HFFc6 (cell line): Measurements from ENCODE around the gene LGALS9. TPM values are rescaled to one million over a fixed set of nuclear protein-coding genes. Genes with fewer than 3 reads are reported as not detected.
A peak's percentile ranks its signal among the peaks of the same experiment; 100 is the strongest.

Experiments used
- DNase-seq: peaks from one replicate; pipeline ENCODE4 v3.0.0-alpha.2; 2018
- H3K27ac Mint-ChIP-seq: 2 replicates; pipeline ENCODE4 v1.8.0; 2020; ENCODE audit warnings: mild to moderate bottlenecking, mixed read lengths
- H3K27me3 Mint-ChIP-seq: 2 replicates; pipeline ENCODE4 v1.8.0; 2021; ENCODE audit warnings: mild to moderate bottlenecking, moderate library complexity, mixed read lengths; ENCODE audit not compliant: insufficient read depth
- H3K36me3 Mint-ChIP-seq: 2 replicates; pipeline ENCODE4 v1.8.0; 2021; ENCODE audit warnings: low read depth, mixed read lengths
- H3K4me1 Mint-ChIP-seq: 2 replicates; pipeline ENCODE4 v1.8.0; 2020; ENCODE audit warnings: low read depth, mixed read lengths
- H3K4me3 Mint-ChIP-seq: 2 replicates; pipeline ENCODE4 v1.8.0; 2020; ENCODE audit warnings: mild to moderate bottlenecking, moderate library complexity, mixed read lengths
- H3K9me3 Mint-ChIP-seq: 2 replicates; pipeline ENCODE4 v1.8.0; 2020; ENCODE audit warnings: mild to moderate bottlenecking, mixed read lengths
- long read RNA-seq: library from polyadenylated mRNA; unstranded; transcript quantifications from one replicate; pipeline ENCODE4 v2.0.0, GENCODE V29; 2019
- total RNA-seq, 6 experiments: library from RNA; stranded (reverse); fragmentation: NEBNext Ultra II Directional; extraction: Animal tissue kit (Norgen Biotek cat#: 25700); gene quantifications; 2 replicates in 1 of 6; 3 replicates in 5 of 6; pipeline ENCODE4 v1.2.3, GENCODE V29; 2021
- TF ChIP-seq, protein P1 (sequence below): fragments of 200-600 bp; sonication (generic); IDR thresholded peaks from 2 replicates; pipeline ENCODE4 v1.5.0; 2021; ENCODE audit warnings: antibody characterized with exemption, mild to moderate bottlenecking

Gene LGALS9
- total RNA-seq: under 1 TPM in 2 of 6 experiments, not detected in 4; 0.17 TPM
- long read RNA-seq: 0 reads

DNA sequence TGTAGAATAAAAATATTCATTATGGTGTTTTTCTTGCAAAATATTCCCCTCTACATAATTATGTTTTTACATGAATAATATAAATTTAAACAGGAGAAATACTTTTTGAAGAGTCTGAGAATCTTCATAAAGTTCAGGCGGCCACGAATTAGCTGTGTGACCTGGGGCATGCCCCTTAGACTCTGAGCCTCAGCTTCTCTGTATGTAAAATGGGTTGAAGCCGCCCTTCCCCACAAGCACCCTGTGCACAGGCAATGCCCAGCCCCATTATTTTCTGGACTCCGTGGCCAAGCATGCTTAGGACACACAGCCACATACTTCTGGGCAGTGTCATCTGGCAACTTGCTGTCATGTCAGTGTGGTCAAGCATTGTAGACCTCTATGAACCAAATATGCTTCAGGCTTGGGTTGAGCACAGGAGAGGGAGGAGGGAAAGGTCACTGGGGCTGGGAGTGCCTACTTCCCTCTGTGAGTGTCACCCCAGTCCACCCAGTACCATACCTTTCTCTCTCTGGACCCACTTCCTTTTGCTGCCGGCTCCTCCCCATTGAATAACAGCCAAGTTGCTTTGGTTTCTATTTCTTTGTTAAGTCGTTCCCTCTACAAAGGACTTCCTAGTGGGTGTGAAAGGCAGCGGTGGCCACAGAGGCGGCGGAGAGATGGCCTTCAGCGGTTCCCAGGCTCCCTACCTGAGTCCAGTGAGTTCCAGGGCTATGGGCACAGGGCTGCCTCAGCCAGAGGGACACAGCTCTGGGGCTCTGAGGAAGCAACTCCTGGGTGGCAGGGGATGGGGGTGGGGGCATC is at the start of gene LGALS9:
Gene LGALS9 (plus strand): TSS at position 582 of the 804 bp plus-strand sequence. CDS start 78 bp downstream, at position 660.
- peaks cover 6% of the 10 kb centered on the region for H3K4me1 Mint-ChIP-seq
- H3K27me3 Mint-ChIP-seq: peaks cover 3% of the 10 kb centered on the region
- TF ChIP-seq, protein P1, sequence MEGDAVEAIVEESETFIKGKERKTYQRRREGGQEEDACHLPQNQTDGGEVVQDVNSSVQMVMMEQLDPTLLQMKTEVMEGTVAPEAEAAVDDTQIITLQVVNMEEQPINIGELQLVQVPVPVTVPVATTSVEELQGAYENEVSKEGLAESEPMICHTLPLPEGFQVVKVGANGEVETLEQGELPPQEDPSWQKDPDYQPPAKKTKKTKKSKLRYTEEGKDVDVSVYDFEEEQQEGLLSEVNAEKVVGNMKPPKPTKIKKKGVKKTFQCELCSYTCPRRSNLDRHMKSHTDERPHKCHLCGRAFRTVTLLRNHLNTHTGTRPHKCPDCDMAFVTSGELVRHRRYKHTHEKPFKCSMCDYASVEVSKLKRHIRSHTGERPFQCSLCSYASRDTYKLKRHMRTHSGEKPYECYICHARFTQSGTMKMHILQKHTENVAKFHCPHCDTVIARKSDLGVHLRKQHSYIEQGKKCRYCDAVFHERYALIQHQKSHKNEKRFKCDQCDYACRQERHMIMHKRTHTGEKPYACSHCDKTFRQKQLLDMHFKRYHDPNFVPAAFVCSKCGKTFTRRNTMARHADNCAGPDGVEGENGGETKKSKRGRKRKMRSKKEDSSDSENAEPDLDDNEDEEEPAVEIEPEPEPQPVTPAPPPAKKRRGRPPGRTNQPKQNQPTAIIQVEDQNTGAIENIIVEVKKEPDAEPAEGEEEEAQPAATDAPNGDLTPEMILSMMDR: no peak
- H3K9me3 Mint-ChIP-seq: no peaks in the 10 kb centered on the region
- H3K27ac Mint-ChIP-seq: no peak within 1 kb of the TSS
- no peaks in the 10 kb centered on the region for H3K36me3 Mint-ChIP-seq
- H3K4me3 Mint-ChIP-seq: no peak within 1 kb of the TSS
- DNase-seq: peak; percentile 31

DNA sequence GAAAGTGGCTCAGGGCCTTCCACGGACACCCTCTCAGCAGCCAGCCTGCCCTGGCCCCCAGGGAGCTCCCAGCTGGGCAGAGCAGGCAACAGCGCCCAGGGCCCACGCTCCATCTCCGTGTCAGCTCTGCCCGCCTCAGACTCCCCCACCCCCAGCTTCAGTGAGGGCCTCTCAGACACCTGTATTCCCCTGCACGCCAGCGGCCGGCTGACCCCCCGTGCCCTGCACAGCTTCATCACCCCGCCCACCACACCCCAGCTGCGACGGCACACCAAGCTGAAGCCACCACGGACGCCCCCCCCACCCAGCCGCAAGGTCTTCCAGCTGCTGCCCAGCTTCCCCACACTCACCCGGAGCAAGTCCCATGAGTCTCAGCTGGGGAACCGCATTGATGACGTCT is 48.3 kb upstream of the LGALS9 start:
- Mint-ChIP-seq H3K36me3 (no peaks in the 10 kb centered on the region), H3K4me1 (peaks cover 20% of the 10 kb centered on the region), H3K27me3 (no peaks in the 10 kb centered on the region; the same call in 1 of the 2 replicates), H3K9me3 (no peaks in the 10 kb centered on the region), H3K27ac (no peak overlapping the region), H3K4me3 (no peak overlapping the region)
- TF ChIP-seq, protein P1: no peak
- DNase-seq: no peak

DNA sequence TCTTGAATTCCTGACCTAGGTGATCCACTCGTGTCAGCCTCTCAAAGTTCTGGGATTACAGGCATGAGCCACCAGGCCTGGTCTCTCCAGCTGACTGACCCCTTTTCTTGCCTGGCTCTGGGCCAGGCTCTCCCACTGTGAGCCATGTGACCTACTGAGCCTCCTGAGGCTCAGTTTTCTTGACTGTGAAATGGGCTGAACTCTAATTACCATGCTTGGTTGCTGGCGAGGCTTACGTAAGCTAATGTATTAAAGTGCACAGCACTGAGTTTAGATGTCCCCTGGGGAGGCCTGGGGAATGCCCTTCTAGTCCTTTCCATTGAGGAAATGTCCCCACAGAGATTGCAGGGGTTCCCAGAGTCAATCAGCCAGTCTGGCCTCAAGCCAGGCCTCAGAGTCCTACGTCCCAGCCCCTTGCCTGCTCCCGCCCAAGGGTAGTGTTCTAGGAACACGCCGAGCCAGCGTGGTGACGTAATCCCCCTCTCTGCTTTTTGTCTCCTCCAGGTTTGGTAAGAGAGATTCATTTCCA is 45.8 kb upstream of the LGALS9 start:
- H3K9me3 Mint-ChIP-seq: no peaks in the 10 kb centered on the region
- no peak overlapping the region for H3K4me3 Mint-ChIP-seq
- TF ChIP-seq, protein P1: no peak
- DNase-seq: no peak
- H3K36me3 Mint-ChIP-seq: no peaks in the 10 kb centered on the region
- no peaks in the 10 kb centered on the region; the same call in 1 of the 2 replicates for H3K27me3 Mint-ChIP-seq
- peaks cover 13% of the 10 kb centered on the region for H3K4me1 Mint-ChIP-seq
- no peak overlapping the region for H3K27ac Mint-ChIP-seq

DNA sequence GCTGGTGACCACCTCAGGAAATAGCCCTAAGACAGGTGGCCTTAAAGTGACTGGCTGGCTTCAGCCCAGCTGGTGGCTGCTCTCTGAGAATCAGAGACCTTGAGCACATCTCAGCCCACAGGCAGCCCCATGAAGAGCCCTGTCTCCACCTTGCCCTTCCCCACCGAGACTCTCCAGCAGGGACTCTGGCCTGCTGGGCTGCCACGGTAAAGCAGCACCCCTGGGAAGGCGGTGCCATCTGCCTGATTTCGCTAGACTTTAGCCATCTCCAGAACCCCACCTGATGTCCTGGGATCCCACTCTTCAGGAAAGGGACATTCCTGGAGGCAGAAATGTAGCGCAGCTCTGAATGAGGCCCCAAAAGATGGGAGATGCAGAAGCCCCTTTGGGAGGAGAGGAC is 45.2 kb upstream of the LGALS9 start:
- no peak for DNase-seq
- Mint-ChIP-seq H3K4me3 (no peak overlapping the region), H3K4me1 (peaks cover 13% of the 10 kb centered on the region), H3K36me3 (no peaks in the 10 kb centered on the region), H3K27ac (peak overlapping the region; percentile 20; the same call in 1 of the 2 replicates), H3K9me3 (no peaks in the 10 kb centered on the region), H3K27me3 (no peaks in the 10 kb centered on the region; the same call in 1 of the 2 replicates)
- TF ChIP-seq, protein P1: no peak

DNA sequence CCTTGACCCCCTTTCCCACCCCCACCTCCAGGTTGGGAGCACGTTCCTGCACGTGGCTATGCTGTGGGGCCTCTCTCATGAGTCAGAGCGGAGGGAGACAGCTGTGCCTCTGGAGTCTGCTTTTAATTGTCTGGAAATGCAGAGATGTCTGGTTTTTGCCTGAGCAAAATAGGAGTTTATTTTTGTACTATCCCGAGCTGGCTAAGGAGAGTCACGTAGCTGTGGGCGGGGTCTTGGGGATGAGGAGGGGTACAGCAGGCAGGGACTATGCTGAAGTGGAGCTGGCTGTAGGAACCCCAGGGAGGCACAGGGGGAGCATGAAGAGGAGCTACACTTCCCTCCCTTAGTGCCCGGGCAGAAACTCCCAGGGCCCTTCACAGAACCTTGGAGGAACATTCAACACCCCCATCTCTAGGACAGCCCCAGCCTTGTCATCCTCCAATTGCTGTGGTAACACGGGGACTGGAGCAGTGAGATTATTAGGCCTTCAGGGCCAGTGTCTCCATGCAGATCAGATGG is 44.7 kb upstream of the LGALS9 start:
- Mint-ChIP-seq H3K4me1 (peaks cover 13% of the 10 kb centered on the region), H3K27ac (peak overlapping the region; percentile 20; the same call in 1 of the 2 replicates), H3K27me3 (no peaks in the 10 kb centered on the region; the same call in 1 of the 2 replicates), H3K36me3 (no peaks in the 10 kb centered on the region), H3K4me3 (peak overlapping the region; percentile 24; the same call in 1 of the 2 replicates), H3K9me3 (no peaks in the 10 kb centered on the region)
- peak; percentile 54 for DNase-seq
- TF ChIP-seq, protein P1: no peak
